HepG2 (cell line): ENCODE results near the gene TSTD1. TPM values are rescaled to one million over a fixed set of nuclear protein-coding genes. Genes with fewer than 3 reads are reported as not detected.

Experiments
- CHD2 ChIP-seq: IDR thresholded peaks from 2 replicates; pipeline ENCODE4 v1.6.1; 2011; ENCODE audit warnings: low read depth, low read length, improper control_type of control experiment
- E2F1 ChIP-seq: sonication (generic); formaldehyde crosslinking; IDR thresholded peaks from 2 replicates; pipeline ENCODE4 v1.5.0; 2020; ENCODE audit warnings: missing genetic modification reagents
- HNF1A ChIP-seq, 2 experiments: sonication (generic) in 1 of 2; formaldehyde crosslinking in 1 of 2; IDR thresholded peaks; 2 replicates each; pipeline versions ENCODE4 v1.4.0 to v1.6.1; 2016 to 2020; ENCODE audit warnings: borderline replicate concordance in 1 of 2, low read depth in 1 of 2, mild to moderate bottlenecking in 1 of 2, missing genetic modification reagents in 1 of 2
- KLF12 ChIP-seq: sonication (generic); formaldehyde crosslinking; IDR thresholded peaks from 2 replicates; pipeline ENCODE4 v1.4.0; 2020; ENCODE audit warnings: missing genetic modification reagents, borderline replicate concordance
- PHF8 ChIP-seq: sonication (generic); formaldehyde crosslinking; IDR thresholded peaks from 2 replicates; pipeline ENCODE4 v1.5.0; 2020; ENCODE audit warnings: missing genetic modification reagents
- POLR2A ChIP-seq, 2 experiments: IDR thresholded peaks; 2 replicates each; pipeline ENCODE4 v1.6.1; 2011; ENCODE audit warnings: low read depth in 2 of 2, low read length in 2 of 2, mild to moderate bottlenecking in 1 of 2, moderate library complexity in 1 of 2; ENCODE audit not compliant: insufficient read depth in 1 of 2
- SNAPC4 ChIP-seq: sonication (generic); formaldehyde crosslinking; IDR thresholded peaks from 2 replicates; pipeline ENCODE4 v1.4.0; 2020; ENCODE audit warnings: mild to moderate bottlenecking, missing genetic modification reagents
- ZHX1 ChIP-seq: sonication (generic); formaldehyde crosslinking; IDR thresholded peaks from 2 replicates; pipeline ENCODE4 v1.8.1; 2022; ENCODE audit warnings: low read depth, mild to moderate bottlenecking, missing genetic modification reagents
- ZNF138 ChIP-seq: sonication (generic); formaldehyde crosslinking; IDR thresholded peaks from 2 replicates; pipeline ENCODE4 v1.5.0; 2020; ENCODE audit warnings: mild to moderate bottlenecking, low read depth, missing genetic modification reagents
- ZNF20 ChIP-seq: sonication (generic); formaldehyde crosslinking; IDR thresholded peaks from 2 replicates; pipeline ENCODE4 v1.4.0; 2020; ENCODE audit warnings: mild to moderate bottlenecking, moderate library complexity, missing genetic modification reagents
- ZNF274 ChIP-seq: sonication (generic); formaldehyde crosslinking; IDR thresholded peaks from 2 replicates; pipeline ENCODE4 v1.5.1; 2020; ENCODE audit warnings: mild to moderate bottlenecking, missing genetic modification reagents
- ZNF549 ChIP-seq: sonication (generic); formaldehyde crosslinking; IDR thresholded peaks from 2 replicates; pipeline ENCODE4 v1.5.0; 2020; ENCODE audit warnings: missing genetic modification reagents
- polyA plus RNA-seq, 8 experiments: library from polyadenylated mRNA; depleted of rRNA in 3 of 8; stranded (reverse) in 7 of 8; unstranded in 1 of 8; fragments of >200 nt; fragmentation: Illumina TruSeq in 4 of 8; extraction: Trizol in 4 of 8; gene quantifications; 2 replicates each; pipeline versions ENCODE4 v1.2.1 to v1.2.3, GENCODE V29; 2011 to 2016; ENCODE audit warnings: low read depth in 4 of 8, missing spikeins in 1 of 8, mixed read lengths in 1 of 8; ENCODE audit not compliant: insufficient read depth in 1 of 8
- total RNA-seq, 5 experiments: library from RNA; depleted of rRNA; stranded (reverse); fragments of >200 nt; fragmentation: Illumina TruSeq; extraction: Trizol; gene quantifications; 2 replicates each; pipeline ENCODE4 v1.2.3, GENCODE V29; 2016; ENCODE audit warnings: low read depth in 1 of 5
- TF ChIP-seq, protein P1 (sequence below): sonication (generic); formaldehyde crosslinking; IDR thresholded peaks from 2 replicates; pipeline ENCODE4 v1.4.0; 2020; ENCODE audit warnings: missing genetic modification reagents

TSTD1 gene
- total and polyA plus RNA-seq, 2 of the 13 experiments (the other 11 are each of a cell fraction or from before 2014, with no cell fraction given), result 0.15 to 0.31 TPM

DNA sequence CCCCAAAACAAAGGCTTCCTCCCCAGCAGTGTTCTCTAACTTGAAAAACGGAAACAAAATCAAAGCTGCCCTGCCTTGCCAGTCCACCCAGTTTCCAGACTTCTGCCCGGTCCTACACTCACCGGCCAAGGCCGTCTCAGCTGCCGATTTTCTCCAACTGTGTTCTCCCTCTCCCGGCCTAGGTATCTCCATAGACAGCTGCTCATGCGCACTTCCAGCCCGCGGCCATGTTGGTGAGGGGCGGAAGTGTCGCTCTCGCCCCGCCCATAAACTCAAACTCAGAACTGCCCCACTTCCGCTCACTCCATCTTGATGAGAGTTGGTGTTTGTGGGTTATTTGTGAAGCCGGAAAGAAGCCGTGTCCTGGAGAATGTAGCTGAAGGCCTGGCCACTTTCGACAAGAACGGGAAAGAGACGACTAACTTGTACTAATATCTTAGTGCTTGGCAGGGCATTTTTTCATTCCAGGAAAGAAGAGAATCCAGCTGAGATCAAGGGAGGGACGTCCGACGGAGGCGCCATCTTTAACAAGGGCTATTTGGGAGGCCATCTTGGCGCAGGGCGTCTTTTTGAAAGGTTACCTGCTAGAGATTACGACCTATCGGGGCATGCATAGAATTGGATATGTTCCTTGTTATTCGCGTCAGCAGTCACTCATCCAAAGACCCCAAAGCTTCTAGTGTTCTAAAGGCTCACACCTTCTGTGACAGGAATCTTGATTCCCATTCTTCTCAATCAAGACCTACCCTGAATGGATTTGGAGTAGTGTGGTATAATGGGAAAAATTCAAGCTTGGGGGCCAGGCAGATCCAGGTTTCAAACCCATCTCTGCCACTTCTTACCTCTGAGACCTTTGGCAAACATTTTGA lies 7.2 kb upstream of the TSTD1 start, which contains the start of gene USF1 (continued):
- peak; percentile 87 for TF ChIP-seq SNAPC4 (CRISPR knock-in tag)
- TF ChIP-seq ZHX1, result peak; percentile 93; the same call in 1 of the 2 replicates
- no peak for TF ChIP-seq ZNF549 (CRISPR knock-in tag)
- peak; percentile 79; the same call in 1 of the 2 replicates for TF ChIP-seq ZNF20 (CRISPR knock-in tag)
- TF ChIP-seq, protein P1, sequence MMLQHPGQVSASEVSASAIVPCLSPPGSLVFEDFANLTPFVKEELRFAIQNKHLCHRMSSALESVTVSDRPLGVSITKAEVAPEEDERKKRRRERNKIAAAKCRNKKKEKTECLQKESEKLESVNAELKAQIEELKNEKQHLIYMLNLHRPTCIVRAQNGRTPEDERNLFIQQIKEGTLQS (CRISPR knock-in tag), result 0 out of 2 replicates have a peak, but pooled peaks have one; percentile 1
- TF ChIP-seq PHF8 (CRISPR knock-in tag), result peak; percentile 82
- TF ChIP-seq E2F1 (CRISPR knock-in tag), result peak; percentile 13; the same call in 1 of the 2 replicates
- peak; percentile 91 for TF ChIP-seq ZNF138
- 0 out of 2 replicates have a peak, but pooled peaks have one; percentile 5 for TF ChIP-seq CHD2
- TF ChIP-seq ZNF274, result 0 out of 2 replicates have a peak, but pooled peaks have one; percentile 55
- 0 out of 2 replicates have a peak, but pooled peaks have one; percentile 10 for TF ChIP-seq HNF1A (IDR thresholded peaks at IDR 0.05; ENCODE audit: low read depth)
- no peak for TF ChIP-seq HNF1A (CRISPR knock-in tag; IDR thresholded peaks at IDR 0.05; ENCODE audit: borderline replicate concordance)
- peak; percentile 77 to 86 for TF ChIP-seq POLR2A (IDR thresholded peaks at IDR 0.05; ENCODE audit: insufficient read depth in 1 of 2, low read depth in 2 of 2, low read length in 2 of 2)
- no peak for TF ChIP-seq KLF12 (CRISPR knock-in tag)
